ENCODE results near the gene RAB22A.
A peak's percentile ranks its signal among the peaks of the same experiment; 100 is the strongest.
"Not testable (repeated sequence)": the region's sequence is repeated elsewhere in the genome, so short reads cannot be mapped to it uniquely, and the experiment has no call there.

RAB22A gene

GRCh38 chr20:58388882-58389323, 79.4 kb downstream of the RAB22A start, which contains the start of gene VAPB:
Gene VAPB, plus strand, starts transcription at chr20:58389229. Its CDS starts 231 bp downstream, at chr20:58389460.
- DNase-seq (ENCODE audit: low read depth in 2 of 2): peak; percentile 88 to 89

- DNase-seq (ENCODE audit: low read depth in 2 of 2): no peak
These were observed 79.9 kb downstream of the RAB22A start for GRCh38 chr20:58389324-58389967.

GRCh38 chr20:58389968-58390658, 80.6 kb downstream of the RAB22A start:
- no peak for DNase-seq (ENCODE audit: low read depth in 2 of 2)

DNA sequence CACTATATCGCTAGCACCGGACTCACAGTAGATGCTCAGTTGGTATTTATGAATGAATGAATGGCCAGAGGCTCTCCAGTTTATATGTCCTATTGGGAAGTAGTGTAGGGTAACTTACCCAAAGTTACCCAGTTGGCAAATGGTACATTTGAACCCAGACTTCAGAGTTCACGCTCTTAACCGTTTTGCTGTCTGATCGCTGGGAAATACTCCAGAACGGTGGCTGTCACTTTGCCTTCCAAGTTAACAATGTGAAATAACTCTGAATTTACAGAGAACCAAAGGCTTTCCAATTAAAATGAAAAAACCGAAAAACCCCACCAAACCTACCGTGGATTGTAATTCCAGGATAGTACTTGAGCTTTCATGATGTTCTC, 81.1 kb downstream of the RAB22A start:
- no peak for DNase-seq (ENCODE audit: low read depth in 2 of 2)

DNA sequence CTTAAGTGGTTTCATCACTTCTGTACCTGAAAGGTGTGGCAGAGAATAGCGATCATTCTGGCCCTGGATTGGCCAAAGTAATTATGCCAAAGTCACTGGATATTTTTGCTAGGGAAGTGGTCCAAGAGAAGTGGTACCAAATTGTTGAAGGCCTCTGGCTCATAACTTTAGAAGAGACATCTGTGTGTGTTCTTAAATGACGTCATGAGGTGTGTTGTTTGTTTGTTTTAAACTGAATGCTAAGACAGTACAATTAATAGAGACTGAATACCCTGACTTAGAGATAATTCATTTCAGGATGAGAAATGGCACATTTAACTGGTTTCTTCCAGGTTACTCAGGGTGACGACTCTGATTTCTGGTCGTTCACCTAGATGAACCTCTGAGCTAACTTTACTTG, 82.8 kb downstream of the RAB22A start:
- DNase-seq (ENCODE audit: low read depth in 2 of 2): no peak

DNA sequence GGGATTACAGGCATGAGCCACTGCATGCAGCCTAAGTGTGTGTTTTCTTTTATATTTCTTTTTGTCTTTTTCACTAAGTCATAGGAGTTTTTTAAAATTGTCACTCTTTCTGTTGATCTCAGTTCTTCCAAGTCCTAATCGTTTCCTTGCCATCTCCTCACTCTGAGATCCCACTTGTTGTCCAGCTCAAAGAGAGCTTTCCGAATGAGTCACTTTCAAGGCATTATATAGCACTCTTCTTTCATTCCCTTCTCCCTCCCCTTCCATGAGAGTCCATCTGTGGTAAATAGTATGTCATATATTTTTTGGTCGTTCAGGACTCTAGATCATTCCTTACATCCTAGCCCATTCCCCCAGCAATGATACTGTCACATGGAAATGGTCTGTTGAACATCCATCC, 83.8 kb downstream of the RAB22A start:
- peak; percentile 19 to 30 for DNase-seq (ENCODE audit: low read depth in 2 of 2)

DNA sequence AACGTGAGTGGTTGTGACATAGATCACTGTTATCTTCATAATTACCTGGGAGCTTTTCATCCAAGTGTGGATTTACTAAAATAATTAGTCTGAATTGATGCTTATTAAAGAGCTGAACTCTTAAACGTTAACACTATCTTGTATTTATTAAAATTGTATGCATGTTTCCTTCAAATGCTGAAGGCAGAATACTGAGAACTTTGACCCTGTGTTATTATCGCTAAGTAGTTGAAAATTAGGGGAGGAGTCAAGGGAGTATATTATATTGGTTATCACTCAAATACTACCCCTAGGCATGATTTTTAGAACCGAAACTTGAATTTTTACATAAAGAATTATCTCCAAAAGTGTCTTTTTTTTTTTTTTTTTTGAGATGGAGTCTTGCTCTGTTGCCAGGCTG, 85.3 kb downstream of the RAB22A start:
- no peak for DNase-seq (ENCODE audit: low read depth in 2 of 2)

DNA sequence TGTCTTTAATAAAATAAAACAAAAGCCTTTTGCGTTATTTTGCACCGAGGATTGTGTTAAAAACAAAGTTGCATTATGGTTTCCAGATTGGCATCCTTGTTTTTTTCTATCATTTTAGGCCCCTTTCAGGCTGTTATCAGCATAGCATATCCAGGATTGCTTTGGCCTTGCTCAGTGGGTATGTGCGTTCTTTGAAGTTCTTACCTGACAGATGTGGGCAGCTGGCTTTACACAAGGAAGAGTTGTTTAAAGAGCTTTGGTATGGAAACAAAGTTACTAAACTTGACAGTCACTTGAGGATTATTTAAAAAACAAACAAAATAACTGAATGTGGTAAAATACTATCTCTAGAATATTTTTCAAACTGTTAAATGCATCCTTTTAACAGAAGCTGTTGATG, 86.1 kb downstream of the RAB22A start:
- DNase-seq (ENCODE audit: low read depth in 2 of 2): no peak

DNA sequence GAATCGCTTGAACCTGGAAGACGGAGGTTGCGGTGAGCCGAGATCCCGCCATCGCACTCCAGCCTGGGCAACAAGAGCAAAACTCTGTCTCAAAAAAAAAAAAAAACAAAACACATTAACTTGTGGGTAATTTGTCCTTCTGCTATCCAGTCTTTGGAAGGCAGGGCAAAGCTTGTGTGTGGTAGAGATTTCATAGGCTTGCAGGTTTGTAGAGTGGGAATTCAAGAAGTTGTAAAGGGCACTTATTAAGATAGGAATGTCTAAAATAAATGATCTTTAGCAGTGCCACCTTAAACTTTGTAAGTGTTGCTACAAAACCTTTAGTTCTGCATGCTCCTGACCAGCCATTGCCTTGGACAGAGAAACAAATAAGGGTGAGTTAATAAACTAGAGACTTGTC, 87.9 kb downstream of the RAB22A start:
- no peak for DNase-seq (ENCODE audit: low read depth in 2 of 2)

- no peak for DNase-seq (ENCODE audit: low read depth in 2 of 2)
These were observed 88.7 kb downstream of the RAB22A start for GRCh38 chr20:58398254-58398653.

DNA sequence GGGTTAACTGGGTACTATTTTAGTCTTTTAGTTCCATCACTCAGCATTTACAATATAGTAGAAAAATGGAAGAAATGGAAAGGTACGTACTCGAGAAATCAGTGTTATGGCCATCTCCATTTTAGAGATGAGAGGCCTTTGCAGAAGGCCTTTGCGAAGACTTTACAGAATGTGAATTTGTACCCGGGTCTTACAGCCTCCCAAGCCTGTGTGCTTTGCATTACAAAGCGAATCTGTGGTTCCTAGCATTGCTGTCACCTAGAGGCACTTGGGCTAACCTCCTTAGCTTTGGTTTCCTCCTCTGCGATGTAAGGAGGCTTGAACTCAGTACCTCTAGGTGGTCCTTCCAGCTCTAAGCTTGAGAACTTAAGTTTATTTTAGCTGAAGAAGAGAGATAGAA, 90.4 kb downstream of the RAB22A start:
- DNase-seq (ENCODE audit: low read depth in 2 of 2): no peak

DNA sequence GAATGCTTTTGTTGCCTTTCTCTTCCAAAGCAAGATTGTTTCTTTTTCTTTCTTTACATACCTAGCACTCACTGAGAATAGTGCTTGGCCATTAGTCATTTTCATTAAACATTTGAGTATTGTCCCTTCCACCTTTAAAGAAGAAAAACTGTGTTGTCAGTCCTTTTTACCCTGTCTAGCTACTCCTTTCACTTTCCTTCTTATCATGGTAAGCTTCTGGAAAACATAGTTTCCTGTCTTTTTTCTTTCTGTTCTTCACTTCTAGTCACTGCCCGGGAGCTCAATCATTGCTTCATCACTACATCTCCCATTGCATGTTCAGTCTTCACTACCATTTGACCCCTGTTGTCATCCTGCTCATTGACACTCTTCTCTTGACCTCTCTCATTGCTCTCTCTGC, 91.6 kb downstream of the RAB22A start:
- DNase-seq (ENCODE audit: low read depth in 2 of 2): no peak

DNA sequence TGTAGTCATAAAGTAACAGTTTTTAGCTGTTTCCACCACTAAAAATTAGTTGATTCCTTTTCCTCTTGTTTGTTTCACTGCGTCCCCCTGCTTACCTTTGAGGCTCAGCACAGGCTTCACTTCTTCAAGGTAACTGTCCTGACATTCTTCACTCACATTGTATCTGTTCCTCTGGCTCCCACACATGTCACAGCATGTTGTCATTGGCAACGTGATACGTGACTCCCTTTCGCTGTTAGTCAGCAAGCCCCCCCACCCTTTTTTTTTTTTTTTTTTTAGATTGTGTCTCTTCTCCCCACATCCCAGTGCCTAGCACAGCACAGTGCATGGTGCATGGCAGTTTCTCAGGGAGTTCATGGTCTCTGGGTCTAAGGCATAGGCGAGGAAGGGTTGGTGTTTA, 92.8 kb downstream of the RAB22A start:
- no peak for DNase-seq (ENCODE audit: low read depth in 2 of 2)

GRCh38 chr20:58402827-58403226, 93.3 kb downstream of the RAB22A start:
- no peak for DNase-seq (ENCODE audit: low read depth in 2 of 2)

DNA sequence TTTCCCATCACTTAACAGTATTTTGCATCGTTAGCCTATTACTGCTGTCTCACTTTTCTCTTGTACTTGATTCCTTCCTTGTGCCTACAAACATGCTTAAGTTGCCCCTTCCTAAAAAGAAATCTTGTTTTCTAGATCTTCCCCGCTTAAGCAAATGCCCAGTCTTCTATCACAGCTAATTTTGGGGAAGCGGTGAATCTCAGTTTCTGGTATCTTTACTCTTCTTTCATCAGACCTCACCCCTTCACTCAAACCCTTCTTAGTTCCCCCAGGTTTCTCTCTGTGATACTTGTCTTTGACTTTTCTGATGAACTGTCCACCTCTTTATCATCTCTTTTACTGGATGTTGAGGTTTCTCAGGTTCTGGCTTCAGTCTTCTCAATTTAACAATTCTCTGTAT, 93.8 kb downstream of the RAB22A start:
- no peak for DNase-seq (ENCODE audit: low read depth in 2 of 2)

DNA sequence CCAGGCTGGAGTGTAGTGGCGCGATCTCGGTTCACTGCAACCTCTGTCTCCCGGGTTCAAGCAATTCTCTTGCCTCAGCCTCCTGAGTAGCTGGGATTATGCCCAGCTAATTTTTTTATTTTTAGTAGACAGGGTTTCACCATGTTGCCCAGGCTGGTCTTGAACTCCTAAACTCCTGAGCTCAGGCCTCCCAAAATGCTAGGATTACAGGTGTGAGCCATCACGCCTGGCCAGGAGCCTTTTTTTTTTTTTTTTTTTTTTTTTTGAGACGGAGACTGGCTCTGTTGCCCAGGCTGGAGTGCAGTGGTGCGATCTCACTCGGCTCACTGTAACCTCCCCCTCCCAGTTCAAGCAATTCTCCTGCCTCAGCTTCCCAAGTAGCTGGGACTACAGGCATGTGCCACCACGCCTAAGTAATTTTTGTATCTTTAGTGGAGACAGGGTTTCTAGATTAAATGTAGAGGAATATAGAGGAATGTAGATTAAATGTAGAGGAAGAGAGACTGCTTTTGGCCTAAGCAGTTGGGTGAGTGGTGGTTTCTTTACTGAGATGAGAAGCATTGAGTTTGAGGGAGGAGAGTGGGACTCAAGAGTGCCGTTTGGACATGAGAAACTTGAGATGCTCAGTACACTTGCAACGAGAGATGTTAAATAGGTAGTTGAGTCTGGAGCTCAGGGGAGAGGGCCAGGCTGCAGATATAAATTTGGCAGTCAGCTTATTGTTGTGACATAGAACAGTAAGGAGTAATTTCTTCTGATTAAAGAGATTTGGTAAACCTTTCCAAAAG, 96.2 kb downstream of the RAB22A start:
- DNase-seq (ENCODE audit: low read depth in 2 of 2): no peak

DNA sequence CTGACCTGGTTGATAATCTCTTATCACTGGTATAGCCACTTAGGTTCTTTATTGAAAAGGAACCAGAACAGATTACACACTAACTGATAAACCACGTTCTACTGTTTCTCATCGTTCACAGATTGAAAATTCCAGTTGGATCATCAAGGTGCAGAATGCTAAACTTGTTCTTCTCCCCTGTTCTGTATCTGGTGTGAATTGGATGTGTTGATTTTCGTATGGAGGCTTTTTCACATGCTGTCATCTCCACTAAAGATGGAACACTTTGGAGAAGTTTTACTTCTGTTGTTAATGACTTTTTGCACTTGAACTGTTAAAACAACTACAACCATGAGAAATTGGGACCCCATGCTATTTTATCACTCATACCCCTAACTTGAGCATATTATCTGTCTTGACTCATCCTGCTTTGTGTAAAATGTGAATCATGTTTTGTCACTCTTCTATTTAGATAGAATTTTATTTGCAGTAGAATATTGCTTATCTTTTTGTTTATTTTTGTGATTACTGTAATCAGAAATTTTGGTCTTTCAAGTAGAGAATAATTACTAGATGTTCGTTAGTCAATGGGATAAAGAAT, 97.0 kb downstream of the RAB22A start:
- no peak for DNase-seq (ENCODE audit: low read depth in 2 of 2)

- no peak for DNase-seq (ENCODE audit: low read depth in 2 of 2)
These were observed 97.8 kb downstream of the RAB22A start for GRCh38 chr20:58407201-58407873.

- no peak for DNase-seq (ENCODE audit: low read depth in 2 of 2)
These were observed 98.5 kb downstream of the RAB22A start for GRCh38 chr20:58407966-58408557.

DNA sequence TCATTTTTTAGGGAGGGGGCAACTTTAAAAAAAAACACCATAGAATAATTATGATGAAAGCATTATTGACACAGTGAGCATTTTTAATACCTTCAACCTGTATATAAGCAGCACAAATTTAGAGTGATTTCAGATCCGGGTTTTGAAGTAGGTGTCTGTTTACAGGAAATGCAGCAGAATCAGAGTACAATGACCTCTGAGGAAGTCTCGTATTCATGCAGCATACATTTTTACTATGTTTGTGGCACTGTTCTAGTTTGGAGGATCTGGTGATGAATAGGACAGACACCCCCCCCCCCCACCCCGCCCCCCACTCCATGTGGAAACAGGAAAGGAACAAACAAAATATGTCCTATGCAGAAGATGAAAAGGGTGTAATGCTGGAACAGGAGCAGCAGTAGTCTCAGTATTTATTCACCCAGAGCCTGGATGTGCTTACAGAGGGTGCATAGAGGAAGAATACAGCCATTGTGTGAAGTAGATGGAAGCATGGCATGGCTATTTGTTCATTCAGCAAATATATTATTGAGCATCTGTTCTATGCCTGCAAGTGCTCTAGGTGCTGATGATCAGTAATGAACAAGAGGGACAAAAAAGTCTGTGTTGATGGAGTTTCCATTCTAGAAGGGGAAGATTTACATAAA, 99.2 kb downstream of the RAB22A start:
- no peak for DNase-seq (ENCODE audit: low read depth in 2 of 2)

- DNase-seq (ENCODE audit: low read depth in 2 of 2): not testable (repeated sequence)
These were observed 104.7 kb downstream of the RAB22A start for GRCh38 chr20:58414216-58414615.

All from fibroblast of skin of left biceps (primary cell).